Measurements from ENCODE around the gene SIGLEC7. TPM values are rescaled to one million over a fixed set of nuclear protein-coding genes. Genes with fewer than 3 reads are reported as not detected.
"Not testable (repeated sequence)": the region's sequence is repeated elsewhere in the genome, so short reads cannot be mapped to it uniquely, and the experiment has no call there.

The SIGLEC7 gene
- total RNA-seq, 2 experiments from 2014 or later = not detected

DNA sequence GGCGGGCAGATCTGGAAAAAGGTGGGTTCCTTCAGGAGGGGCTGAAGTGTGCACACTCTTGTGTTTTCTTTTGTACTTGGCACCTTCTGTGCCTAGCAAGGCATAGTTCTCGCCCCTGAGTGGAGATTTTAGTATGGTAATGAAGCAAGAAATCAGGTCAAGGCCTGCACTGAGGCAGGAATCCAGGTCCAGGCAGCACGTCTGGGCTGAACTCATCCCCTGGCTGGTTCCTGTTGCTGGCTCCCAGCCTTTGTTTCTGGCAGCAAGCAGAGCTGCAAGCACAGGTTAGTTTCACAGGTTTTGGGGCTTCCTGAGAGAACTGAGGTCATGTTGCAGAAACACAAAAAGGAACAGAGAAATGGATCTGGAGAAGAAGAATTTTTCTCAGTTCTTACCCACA is 21.2 kb downstream of the SIGLEC7 start:
- no peaks in the 10 kb centered on the region for H3K36me3 Mint-ChIP-seq
- no peak overlapping the region for H3K27ac Mint-ChIP-seq
- H3K27me3 Mint-ChIP-seq = peaks cover 3% of the 10 kb centered on the region
- ChIA-PET POLR2A (no interaction called here), CTCF (interaction anchor here (2.0 kb wide), 1 partner anchor 96 kb away, joined by 13 read pairs; no protein-coding TSS in a partner anchor)
- H3K4me1 Mint-ChIP-seq (ENCODE audit: low read depth) = peaks cover 20% of the 10 kb centered on the region
- intact Hi-C loops (cut with micrococcal nuclease) = no loop called here
- H3K9me3 Mint-ChIP-seq = no peaks in the 10 kb centered on the region
- no peak overlapping the region for H3K4me3 Mint-ChIP-seq
- DNase-seq = no peak

DNA sequence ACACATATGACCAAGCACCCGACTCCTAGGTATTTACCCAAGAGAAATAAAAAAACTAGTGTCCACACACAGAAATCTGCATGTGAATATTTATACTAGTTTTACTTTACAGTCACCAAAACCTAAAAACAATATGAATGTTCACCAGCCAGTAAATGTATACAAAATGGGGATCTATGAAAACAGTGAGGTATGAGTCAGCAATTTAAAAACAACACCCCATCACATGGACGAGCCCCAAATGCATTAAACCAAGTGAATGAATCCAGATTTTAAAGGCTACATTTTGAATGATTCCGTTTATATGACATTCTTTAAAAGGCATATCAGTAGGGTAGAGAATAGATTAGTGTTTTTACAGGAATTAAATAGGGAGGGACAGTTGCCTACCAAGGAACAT is 22.1 kb downstream of the SIGLEC7 start:
- peaks cover 6% of the 10 kb centered on the region for H3K27me3 Mint-ChIP-seq
- POLR2A ChIA-PET = no interaction called here
- H3K9me3 Mint-ChIP-seq = no peaks in the 10 kb centered on the region

DNA sequence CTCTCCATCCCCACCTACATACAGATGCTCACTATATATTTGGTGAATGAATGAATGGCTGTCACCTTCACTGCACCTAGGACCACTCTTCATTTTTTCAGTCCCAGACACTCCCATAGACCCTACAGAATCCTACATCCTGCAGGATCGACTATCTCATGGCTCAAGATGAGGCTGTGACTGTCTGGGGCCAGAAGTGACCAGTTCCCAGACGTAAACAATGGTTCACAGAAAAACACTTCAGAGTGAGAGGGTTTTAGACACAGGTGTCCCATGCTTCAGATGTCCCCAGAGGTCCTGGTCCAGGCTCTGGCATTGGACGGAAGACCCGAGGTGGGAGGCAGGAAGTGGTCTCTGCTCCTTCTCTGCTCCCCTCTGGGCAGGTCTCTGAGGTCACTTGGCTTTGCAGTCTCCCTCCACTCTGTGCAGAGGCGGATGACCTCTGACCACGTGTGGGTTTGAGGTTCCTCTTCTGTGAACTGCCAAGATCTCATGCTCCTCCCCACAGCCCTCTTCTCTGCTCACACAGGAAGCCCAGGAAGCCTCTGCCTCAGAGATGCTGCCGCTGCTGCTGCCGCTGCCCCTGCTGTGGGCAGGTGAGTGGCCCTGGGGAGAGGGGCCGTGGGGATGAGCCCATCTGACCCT is 24.9 kb downstream of the SIGLEC7 start:
- H3K27me3 Mint-ChIP-seq = peaks cover 11% of the 10 kb centered on the region
- POLR2A ChIA-PET = no interaction called here
- H3K36me3 Mint-ChIP-seq = no peaks in the 10 kb centered on the region
- no peaks in the 10 kb centered on the region for H3K9me3 Mint-ChIP-seq
- peaks cover 20% of the 10 kb centered on the region for H3K4me1 Mint-ChIP-seq (ENCODE audit: low read depth)
- DNase-seq = peak; percentile 42
- intact Hi-C loops (cut with micrococcal nuclease) = no loop called here
- CTCF ChIA-PET = no interaction called here
- H3K27ac Mint-ChIP-seq = no peak overlapping the region
- no peak overlapping the region for H3K4me3 Mint-ChIP-seq

More for the DNA sequence above, 22.1 kb downstream of the SIGLEC7 start:
- Mint-ChIP-seq H3K36me3 (no peaks in the 10 kb centered on the region), H3K4me3 (no peak overlapping the region), H3K27ac (no peak overlapping the region), H3K4me1 (ENCODE audit: low read depth) (peaks cover 20% of the 10 kb centered on the region)
- no peak for DNase-seq
- intact Hi-C loops (cut with micrococcal nuclease) = no loop called here
- CTCF ChIA-PET = interaction anchor here (1.0 to 1.2 kb wide), 2 partner anchors 8 to 14 kb away, joined by 3 read pairs; no protein-coding TSS in a partner anchor

DNA sequence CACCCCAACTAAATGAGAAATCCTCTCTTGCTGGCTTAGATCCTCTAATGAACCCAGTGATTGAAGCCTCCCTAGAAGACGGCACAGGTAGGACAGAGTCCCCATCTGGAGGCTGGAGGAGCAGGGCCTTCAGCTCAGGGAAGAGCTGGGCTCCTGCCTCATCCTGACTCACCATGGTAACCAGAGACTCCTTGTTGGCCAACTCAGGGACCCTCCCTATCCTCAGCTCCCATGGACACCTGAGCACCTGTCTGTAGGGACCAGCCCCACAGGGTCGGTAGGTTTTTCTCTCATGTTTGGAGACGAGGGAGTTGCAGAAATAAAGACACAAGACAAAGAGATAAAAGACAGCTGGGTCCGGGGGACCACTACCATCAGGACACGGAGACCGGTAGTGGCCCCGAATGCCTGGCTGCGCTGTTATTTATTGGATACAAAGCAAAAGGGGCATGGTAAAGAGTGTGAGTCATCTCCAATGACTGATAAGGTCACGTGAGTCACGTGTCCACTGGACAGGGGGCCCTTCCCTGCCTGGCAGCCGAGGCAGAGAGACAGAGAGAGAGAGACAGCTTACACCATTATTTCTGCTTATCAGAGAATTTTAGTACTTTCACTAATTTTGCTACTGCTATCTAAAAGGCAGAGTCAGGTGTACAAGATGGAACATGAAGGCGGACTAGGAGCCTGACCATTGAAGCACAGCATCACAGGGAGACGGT is 26.6 kb downstream of the SIGLEC7 start:
- Mint-ChIP-seq H3K9me3 (no peaks in the 10 kb centered on the region), H3K27me3 (peaks cover 11% of the 10 kb centered on the region), H3K27ac (no peak overlapping the region), H3K36me3 (no peaks in the 10 kb centered on the region), H3K4me1 (ENCODE audit: low read depth) (peaks cover 20% of the 10 kb centered on the region), H3K4me3 (no peak overlapping the region)
- CTCF ChIA-PET = interaction anchor here (0.7 to 4.6 kb wide), 5 partner anchors 11 to 1212 kb away, joined by 3 to 36 read pairs (median 3); no protein-coding TSS in a partner anchor
- intact Hi-C loops (cut with micrococcal nuclease) = no loop called here
- POLR2A ChIA-PET = interaction anchor here (0.9 kb wide), 1 partner anchor 72 kb away, joined by 3 read pairs; no protein-coding TSS in a partner anchor
- no peak for DNase-seq

DNA sequence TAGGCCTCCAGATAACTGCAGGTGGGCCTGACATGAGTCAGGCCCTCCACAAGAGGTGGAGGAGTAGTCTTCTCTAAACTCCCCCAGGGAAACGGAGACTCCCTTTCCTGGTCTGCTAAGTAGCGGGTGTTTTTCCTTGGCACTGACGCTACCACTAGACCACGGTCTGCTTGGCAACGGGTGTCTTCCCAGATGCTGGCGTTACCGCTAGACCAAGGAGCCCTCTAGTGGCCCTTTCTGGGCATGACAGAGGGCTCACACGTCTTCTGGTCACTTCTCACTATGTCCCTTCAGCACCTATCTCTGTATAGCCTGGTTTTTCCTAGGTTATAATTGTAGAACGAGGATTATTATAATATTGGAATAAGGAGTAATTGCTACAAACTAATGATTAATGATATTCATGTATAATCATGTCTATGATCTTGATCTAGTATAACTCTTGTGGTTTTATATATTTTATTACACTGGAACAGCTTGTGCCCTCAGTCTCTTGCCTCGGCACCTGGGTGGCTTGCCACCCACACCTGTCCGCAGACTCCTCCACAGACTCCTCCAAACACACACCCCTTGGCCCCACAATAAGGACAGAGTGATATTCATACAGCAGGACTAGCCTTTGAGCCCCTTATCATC is 27.3 kb downstream of the SIGLEC7 start:
- DNase-seq = peak; percentile 75
- CTCF ChIA-PET = interaction anchor here (1.0 to 4.6 kb wide), 4 partner anchors 12 to 73 kb away, joined by 3 to 36 read pairs (median 4); no protein-coding TSS in a partner anchor
- H3K9me3 Mint-ChIP-seq; H3K27ac Mint-ChIP-seq; H3K4me3 Mint-ChIP-seq; intact Hi-C loops (cut with micrococcal nuclease); POLR2A ChIA-PET; H3K36me3 Mint-ChIP-seq: not testable (repeated sequence)
- Mint-ChIP-seq H3K27me3 (peaks cover 11% of the 10 kb centered on the region), H3K4me1 (ENCODE audit: low read depth) (peaks cover 20% of the 10 kb centered on the region)

DNA sequence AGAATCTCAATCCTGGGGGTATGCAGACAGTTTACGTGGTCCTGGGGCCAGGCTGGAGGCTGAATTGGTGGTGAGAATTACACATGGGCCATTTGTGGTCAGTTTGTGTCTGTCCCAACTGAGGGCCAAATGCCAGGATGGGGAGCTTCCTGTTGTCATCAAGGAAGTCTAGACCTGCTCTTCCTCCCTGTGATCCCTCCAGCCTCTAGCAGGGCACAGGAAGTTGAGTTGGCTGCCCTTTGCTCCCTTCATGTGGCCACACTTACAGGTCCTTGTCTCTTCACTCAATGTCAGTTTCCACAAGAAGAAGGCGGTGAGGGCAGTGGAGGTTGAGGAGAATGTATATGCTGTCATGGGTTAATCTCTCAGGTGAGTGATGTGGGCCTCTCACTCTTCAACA is 30.1 kb downstream of the SIGLEC7 start:
- no peaks in the 10 kb centered on the region for H3K9me3 Mint-ChIP-seq
- H3K27ac Mint-ChIP-seq = no peak overlapping the region
- POLR2A ChIA-PET = no interaction called here
- H3K36me3 Mint-ChIP-seq = no peaks in the 10 kb centered on the region
- H3K27me3 Mint-ChIP-seq = peaks cover 11% of the 10 kb centered on the region
- CTCF ChIA-PET = interaction anchor here (4.6 kb wide), 1 partner anchor 15 kb away, joined by 36 read pairs; no protein-coding TSS in a partner anchor
- no peak overlapping the region for H3K4me3 Mint-ChIP-seq
- intact Hi-C loops (cut with micrococcal nuclease) = no loop called here
- peaks cover 15% of the 10 kb centered on the region for H3K4me1 Mint-ChIP-seq (ENCODE audit: low read depth)
- no peak for DNase-seq

DNA sequence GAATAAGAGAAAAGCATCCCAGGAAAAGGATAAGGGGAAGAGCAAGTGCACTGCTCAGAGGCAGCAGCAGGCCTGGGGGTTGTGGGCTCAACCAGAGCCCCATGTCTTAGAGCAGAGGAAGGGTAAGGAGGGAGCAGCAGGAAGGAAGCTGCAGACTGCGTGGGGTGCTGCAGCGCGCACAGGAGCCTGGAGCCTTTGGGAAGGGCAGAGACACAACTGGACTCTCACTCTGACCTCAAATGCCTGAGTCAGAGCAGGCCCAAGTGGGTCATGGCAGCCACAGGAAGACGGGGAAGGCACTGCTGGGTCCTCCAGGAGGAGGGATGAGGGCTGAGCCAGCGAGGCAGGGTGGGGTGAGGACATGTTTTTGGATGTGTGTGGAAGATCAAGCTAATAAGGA is 31.6 kb downstream of the SIGLEC7 start:
- CTCF ChIA-PET = interaction anchor here (1.2 to 1.7 kb wide), 2 partner anchors 15 to 86 kb away, joined by 3 to 4 read pairs; no protein-coding TSS in a partner anchor

DNA sequence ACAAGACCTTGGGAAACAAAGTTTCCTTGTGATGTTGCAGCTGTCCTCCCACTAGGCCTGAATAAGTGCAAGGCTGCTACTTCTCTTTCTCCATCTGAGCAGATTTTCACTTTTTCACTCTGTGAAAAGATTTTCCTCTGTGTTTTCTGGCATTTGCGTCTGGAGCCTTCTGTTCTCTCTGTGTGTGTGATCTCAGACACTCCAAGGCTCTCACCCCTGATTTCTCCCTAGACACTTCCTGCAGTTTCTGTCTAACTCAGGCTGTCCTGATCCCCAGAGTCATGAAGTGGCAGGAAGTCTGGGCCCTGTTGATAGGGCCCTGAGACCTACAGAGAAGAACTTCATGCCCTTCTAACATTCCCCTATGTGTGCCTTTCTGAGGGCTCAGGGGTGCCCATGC is 37.2 kb downstream of the SIGLEC7 start:
- DNase-seq = no peak
- H3K4me1 Mint-ChIP-seq (ENCODE audit: low read depth) = no peaks in the 10 kb centered on the region
- POLR2A ChIA-PET = no interaction called here
- CTCF ChIA-PET = interaction anchor here (0.7 to 2.1 kb wide), 2 partner anchors 20 to 452 kb away, joined by 4 to 9 read pairs; no protein-coding TSS in a partner anchor
- no peaks in the 10 kb centered on the region for H3K36me3 Mint-ChIP-seq
- intact Hi-C loops (cut with micrococcal nuclease) = no loop called here
- H3K27me3 Mint-ChIP-seq = peaks cover 7% of the 10 kb centered on the region
- no peak overlapping the region for H3K4me3 Mint-ChIP-seq
- no peak overlapping the region for H3K27ac Mint-ChIP-seq
- H3K9me3 Mint-ChIP-seq = no peaks in the 10 kb centered on the region

More for the DNA sequence above, 31.6 kb downstream of the SIGLEC7 start:
- no peak overlapping the region for H3K4me3 Mint-ChIP-seq
- POLR2A ChIA-PET = no interaction called here
- peaks cover 4% of the 10 kb centered on the region for H3K4me1 Mint-ChIP-seq (ENCODE audit: low read depth)
- intact Hi-C loops (cut with micrococcal nuclease) = no loop called here
- H3K27ac Mint-ChIP-seq = no peak overlapping the region
- H3K27me3 Mint-ChIP-seq = peaks cover 10% of the 10 kb centered on the region
- H3K36me3 Mint-ChIP-seq = no peaks in the 10 kb centered on the region
- no peak for DNase-seq
- H3K9me3 Mint-ChIP-seq = no peaks in the 10 kb centered on the region

DNA sequence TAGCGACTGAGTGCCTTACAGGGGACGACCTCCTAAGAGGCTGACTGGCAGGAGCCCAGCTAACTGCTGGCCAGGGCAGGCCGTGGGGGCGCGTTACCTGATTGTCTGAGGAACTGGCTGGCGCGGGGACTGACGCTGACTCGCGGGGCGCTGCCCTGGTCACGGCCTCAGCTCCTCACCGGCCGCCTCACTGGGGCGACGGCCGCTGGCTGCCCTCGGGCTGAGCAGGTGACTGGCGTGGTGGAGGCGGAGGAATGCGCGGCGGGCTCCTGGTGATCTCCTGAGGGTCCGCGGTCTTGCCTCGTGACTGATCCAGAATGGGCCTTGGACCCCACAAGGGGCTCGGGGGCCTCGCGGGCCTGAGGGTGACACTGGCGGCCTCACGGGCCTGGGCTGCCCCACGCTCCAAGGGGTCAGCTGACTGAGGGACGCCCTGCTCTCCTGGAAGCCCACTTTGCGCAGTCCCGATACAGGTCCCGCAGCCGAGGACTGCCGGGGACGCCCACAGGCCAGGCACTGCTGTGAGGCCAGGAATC is 39.3 kb downstream of the SIGLEC7 start:
- no peaks in the 10 kb centered on the region for H3K9me3 Mint-ChIP-seq
- H3K27me3 Mint-ChIP-seq = peaks cover 17% of the 10 kb centered on the region
- H3K4me3 Mint-ChIP-seq = no peak overlapping the region
- no peak for DNase-seq
- no peaks in the 10 kb centered on the region for H3K36me3 Mint-ChIP-seq
- ChIA-PET CTCF (no interaction called here), POLR2A (no interaction called here)
- no peaks in the 10 kb centered on the region for H3K4me1 Mint-ChIP-seq (ENCODE audit: low read depth)
- no peak overlapping the region for H3K27ac Mint-ChIP-seq
- intact Hi-C loops (cut with micrococcal nuclease) = no loop called here

DNA sequence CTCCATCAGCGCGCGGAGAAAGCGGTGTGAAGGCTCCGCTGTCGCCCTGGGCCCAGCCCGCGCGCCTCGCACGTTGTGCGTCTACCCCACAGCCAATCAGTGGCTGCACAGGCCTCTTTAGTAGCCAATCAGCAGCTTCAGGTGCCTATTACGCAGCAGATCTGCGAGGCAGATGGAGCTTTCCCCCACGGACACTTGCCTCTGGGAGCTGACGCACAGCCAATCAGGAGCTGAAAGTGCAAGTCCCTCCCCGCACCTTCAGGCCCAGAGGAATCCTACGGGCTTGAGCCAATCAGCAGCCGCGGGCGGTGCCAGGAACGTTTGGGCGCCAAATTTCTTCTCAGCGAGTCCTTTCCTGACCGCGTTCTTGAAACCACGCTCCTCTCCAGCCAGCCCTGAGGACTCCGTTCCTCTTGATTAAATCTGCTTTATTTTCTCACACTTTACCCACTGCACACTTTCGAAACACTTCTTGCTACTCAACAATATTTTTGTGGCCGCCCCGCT is 39.9 kb downstream of the SIGLEC7 start:
- H3K4me3 Mint-ChIP-seq = no peak overlapping the region
- H3K27me3 Mint-ChIP-seq = peaks cover 17% of the 10 kb centered on the region
- H3K36me3 Mint-ChIP-seq = no peaks in the 10 kb centered on the region
- DNase-seq = no peak
- no peaks in the 10 kb centered on the region for H3K9me3 Mint-ChIP-seq
- H3K27ac Mint-ChIP-seq = no peak overlapping the region
- ChIA-PET CTCF (no interaction called here), POLR2A (no interaction called here)
- intact Hi-C loops (cut with micrococcal nuclease) = no loop called here
- no peaks in the 10 kb centered on the region for H3K4me1 Mint-ChIP-seq (ENCODE audit: low read depth)

DNA sequence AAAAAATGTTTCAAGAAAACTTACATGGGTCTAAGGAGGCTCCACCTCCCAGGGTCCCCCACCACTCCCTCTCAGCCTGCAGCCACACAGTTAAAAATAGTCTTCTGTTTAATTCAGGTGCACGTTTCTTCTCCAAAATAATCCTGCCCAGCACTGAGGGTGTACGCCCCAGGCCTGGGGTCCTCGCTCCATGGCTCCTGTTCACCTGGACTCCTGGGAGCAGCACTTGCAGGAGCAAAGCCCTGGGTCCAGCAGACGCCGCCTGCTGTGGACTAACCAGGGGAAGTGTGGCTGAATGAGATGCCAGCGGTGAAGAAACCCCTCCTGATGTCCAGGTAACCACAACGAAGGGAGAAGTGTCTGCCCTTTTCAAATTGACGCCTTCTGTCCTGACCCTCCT is 41.5 kb downstream of the SIGLEC7 start:
- no peaks in the 10 kb centered on the region for H3K36me3 Mint-ChIP-seq
- H3K27me3 Mint-ChIP-seq = peaks cover 17% of the 10 kb centered on the region
- no peaks in the 10 kb centered on the region for H3K4me1 Mint-ChIP-seq (ENCODE audit: low read depth)
- CTCF ChIA-PET = no interaction called here
- POLR2A ChIA-PET = no interaction called here
- intact Hi-C loops (cut with micrococcal nuclease) = no loop called here
- no peak overlapping the region for H3K27ac Mint-ChIP-seq
- DNase-seq = no peak
- no peaks in the 10 kb centered on the region for H3K9me3 Mint-ChIP-seq
- no peak overlapping the region for H3K4me3 Mint-ChIP-seq

Measured in activated CD4-positive, alpha-beta memory T cell treated with anti-CD3 and anti-CD28 coated beads for 36 hours (primary cell).